ENCODE data around the gene PTGER1.
A peak's percentile ranks its signal among the peaks of the same experiment; 100 is the strongest.

PTGER1 gene

GRCh38 chr19:14497228-14497921, 22.2 kb upstream of the PTGER1 start:
- no peak for DNase-seq

DNA sequence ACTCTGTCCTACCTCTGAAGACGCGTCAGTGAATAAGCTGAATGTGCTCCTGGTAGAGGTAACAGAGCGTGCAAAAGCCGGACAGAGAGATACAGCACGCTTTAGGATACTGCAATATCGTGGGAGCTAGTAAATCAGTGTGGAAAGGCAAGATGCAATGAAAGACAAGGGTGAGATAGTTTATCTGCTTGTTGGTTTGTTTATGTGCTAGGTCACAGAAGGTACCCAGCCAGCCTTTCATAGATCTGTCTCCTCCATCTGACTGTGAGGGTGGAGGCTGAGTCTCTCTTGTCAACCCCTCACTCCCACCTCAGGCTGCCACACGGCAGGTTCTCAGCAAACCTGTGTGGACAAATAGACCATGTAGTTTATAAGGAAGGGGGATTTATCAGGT, 21.7 kb upstream of the PTGER1 start:
- DNase-seq, result no peak

DNA sequence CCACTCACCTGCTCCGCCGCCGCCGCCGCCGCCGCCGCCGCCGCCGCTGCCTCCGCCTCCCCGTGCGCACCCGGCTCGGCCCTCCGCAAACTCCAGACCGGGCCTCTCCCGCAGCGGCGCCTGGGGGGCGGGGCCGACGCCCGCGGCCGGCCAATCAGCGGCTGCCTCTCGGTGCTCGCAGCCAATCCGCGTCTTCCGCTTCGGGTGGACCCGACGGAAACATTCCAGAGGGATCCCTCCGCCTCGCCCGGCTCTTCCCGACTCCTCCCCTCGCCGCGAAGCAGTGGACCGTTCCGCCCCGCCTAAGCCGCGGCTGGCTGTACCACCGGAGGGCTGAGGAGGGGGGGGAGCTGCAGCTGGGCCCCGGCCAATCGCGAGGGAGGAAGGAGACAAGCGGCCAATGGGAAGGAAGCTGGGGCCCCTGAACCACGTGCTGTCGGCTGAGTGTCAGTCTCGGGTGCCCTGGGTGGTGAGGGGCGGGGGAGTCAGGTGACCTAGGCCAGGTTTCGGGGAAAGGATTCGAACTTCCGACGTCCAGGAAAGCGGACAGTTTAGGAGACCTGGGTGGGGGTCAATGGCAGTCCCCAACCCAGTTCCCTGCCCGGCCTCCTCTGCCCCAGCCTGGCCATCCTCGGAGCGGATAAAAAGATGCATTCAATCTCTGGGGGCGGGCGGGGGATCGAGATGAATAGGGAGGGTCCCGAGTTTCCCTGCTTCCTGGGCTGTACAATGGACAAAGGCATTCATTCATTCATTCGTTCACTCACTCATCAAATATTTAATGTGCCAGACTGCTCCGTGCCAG, 21.1 kb upstream of the PTGER1 start, which contains the start of gene GIPC1:
Gene GIPC1 (minus strand): TSS at position 99 of the 805 bp plus-strand sequence. CDS start 13,151 bp downstream, outside the sequence.
- peak; percentile 80 to 86 for DNase-seq

GRCh38 chr19:14495672-14496028, 20.5 kb upstream of the PTGER1 start:
- no peak for DNase-seq

GRCh38 chr19:14494910-14495671, 19.9 kb upstream of the PTGER1 start:
- no peak for DNase-seq

DNA sequence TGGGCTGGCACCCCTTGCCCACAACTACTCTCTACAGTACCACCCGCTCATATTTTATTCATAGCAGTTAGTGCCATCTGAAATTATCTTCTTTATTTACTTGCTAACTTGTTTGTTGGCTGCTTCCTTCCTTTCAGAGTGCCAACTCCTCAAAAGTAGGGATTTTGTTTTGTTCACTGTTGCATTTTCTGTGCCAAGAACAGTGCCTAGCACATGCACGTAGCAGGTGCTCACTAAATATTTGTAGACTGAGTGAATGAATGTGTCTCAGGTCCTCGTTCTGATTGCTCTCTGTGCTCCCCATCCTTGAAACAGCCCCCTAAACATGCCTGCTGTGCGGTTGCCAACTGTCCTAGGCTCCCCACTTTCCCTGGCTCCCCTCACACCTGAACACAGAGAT, 19.3 kb upstream of the PTGER1 start:
- DNase-seq, result no peak

DNA sequence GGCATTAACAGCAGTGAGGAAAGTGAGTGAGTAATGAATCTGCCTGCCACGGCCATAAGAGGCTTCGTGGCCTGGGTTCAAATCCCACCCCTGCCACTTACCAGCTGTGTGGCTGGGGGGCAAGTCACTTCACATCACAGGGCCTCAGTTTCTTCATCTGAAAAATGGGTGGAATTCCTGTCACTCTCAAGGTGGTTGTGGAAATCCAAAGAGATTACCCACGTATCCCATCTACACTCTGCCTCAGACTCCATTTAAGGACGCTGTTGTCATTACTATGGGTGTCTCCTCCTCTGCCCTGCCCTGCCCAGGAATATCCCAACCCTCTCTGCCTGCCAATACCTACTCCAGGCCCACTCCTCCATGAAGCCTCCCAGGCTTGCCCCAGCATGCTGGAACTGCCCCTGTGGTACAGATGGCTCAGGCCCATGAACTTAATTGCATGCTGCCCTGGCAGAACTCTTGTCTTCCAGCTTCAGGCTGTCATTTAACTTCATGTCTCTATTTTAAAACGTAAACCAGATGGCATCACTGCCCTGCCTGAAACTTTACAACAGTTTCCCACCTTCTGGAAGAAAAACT, 17.7 kb upstream of the PTGER1 start:
- no peak for DNase-seq

- DNase-seq, result no peak
These were observed 12.4 kb upstream of the PTGER1 start for GRCh38 chr19:14487370-14488125.

DNA sequence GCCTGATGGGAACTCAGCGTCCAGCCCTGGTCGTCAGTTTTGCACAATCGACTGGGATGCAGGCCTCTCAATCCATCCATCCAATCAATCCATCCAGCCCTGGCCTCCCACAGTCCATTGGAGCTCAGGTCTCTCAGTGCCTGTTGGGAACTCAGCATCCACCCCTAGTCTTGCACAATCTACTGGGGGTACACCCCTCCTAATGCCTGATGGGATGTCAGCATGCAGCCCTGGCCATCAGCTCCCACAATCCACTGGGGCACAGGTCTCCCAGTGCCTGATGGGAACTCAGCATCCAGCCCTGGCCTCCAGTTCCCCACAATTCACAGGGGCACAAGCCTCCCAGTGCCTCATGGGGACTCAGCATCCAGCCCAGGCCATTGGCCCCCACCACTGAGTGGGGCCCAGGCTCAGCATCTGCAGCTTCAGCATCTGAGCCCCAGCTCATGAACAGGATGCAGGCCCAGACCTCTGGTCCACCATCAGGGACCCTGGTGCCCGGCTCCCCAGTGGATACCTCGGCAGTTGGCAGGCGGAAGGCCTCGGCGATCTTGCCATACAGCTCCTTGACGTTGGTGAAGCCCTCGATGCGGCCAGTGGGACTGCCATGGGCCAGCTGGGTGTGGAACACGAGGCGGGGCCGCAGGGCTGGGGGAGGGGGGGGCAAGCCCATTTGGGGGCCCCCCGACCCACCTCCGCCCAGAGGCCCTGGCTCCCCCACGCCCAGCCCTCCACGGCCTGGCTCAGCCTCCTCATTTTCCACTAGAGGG, 7.2 kb upstream of the PTGER1 start:
- no peak for DNase-seq

GRCh38 chr19:14480700-14481079, 5.5 kb upstream of the PTGER1 start:
- DNase-seq, result no peak

DNA sequence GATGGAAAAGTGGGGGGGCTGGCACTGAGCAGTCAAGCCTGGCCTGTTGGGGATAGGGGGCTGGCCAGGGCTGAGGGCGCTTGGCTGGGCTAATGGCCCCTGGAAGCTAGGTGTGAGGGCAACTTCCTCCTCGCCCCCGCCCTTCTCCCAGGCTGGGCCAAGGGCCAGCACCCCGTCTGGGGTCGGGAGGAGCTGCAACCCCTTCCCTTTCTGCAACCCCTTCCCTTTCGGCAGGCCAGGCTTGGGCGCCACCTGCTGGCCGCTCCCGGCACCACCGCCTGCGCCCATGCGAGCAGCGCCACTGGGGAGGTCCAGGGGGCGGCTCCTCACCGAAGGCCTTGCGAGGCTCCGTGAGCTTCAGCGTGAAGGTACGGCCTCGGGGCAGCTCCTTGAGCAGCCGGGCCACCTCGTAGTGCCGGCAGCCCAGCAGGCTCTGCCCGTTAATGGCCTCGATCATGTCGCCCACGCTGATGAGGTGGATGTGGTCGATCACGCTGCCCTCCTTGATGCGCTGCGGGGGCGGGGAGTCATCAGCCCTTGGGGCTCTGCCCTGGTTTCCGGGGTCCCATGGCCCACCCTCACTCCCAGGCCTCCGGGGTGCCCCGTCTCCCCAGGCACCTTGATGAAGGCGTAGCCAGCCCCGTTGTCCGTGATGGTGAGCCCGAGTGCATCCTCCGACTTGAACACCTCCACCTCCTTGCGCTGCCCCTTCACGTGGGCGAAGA, 5.0 kb upstream of the PTGER1 start:
- peak; percentile 60 to 71 for DNase-seq

DNA sequence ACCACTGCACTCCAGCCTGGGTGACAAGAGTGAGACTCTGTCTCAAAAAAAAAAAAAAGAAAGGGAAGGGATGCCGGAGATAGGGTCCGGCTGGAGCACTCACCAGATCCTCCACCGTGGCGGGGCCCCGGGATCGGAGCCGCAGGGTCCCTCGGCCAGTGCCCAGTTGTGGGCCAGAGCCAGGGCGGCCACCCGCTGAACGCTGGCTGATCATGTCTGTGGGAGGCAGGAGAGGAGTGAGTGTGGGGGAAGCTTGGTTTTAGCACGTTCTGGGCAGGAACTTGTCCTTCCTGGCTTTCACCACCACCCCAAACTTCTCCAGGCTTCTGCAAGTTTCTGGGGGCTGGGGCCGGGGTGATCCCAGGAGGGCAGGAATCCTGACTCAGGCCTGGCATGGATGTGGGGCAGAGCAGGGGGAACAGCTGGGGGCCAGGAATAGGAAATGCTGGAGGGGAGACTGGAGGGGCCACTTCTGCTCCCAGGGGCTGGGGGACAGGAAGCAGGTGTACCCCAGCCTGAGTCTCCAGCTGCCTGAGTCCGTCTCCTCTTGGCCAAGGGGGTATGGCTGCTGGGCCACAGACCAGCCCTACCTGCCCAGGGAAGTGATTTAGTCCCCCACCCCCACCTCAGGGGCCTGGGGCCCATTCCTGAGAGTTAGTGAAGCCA, 4.3 kb upstream of the PTGER1 start:
- no peak for DNase-seq

DNA sequence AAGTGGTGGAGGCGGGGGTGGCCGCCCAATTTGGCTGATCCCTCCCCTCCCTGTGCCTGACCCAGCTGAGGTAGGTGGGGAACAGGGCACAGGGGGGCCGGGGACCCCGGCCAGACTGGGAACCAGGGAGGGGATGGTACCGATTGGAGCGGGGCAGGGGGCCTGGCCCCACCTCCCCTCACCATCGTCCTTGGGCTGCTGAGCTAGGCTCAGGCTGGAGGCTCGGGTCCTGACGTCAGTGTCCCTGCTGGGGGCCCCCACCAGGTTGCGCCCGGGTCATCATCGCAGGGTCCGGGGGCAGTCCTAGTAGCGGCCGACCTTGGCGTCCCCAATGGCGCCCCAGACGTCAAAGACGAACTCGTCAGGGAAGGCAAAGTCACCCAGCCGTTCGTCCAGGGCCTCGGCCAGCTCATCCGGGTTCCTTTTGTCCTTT, 3.0 kb upstream of the PTGER1 start:
- DNase-seq, result no peak

DNA sequence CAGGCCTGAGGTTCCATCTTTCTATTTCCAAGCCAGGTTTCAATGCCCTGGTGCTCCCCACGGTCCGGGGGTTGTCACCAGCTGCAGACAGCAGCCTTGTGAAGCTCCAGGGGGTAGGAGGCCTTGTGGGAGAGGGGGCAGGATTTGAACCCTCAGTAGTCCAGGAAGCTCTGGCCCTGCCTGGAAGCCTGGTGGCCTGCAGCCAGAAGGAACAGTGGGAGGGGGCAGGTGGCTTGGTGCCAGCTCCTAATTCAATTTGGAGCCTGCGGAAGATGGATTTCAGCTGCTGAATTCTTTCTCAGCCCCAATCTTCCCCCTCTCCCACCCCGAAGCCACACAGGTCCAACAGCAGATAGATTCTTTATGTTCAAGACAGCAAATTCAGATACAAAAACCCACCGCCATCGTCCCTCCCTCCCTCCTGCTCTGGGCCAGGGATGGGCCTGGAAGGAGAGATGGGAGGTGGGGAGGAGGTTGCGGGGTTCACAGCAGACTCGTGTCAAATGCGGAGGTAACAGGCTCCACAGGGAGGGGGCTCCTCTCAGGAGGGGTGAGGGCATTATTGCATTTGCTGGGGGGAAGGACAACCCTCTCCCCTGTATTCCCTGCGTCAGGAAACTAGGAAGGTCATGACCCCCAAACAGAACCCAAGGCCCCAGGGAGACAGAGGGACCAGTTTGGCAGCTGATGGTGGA, 2.4 kb upstream of the PTGER1 start:
- DNase-seq, result no peak

DNA sequence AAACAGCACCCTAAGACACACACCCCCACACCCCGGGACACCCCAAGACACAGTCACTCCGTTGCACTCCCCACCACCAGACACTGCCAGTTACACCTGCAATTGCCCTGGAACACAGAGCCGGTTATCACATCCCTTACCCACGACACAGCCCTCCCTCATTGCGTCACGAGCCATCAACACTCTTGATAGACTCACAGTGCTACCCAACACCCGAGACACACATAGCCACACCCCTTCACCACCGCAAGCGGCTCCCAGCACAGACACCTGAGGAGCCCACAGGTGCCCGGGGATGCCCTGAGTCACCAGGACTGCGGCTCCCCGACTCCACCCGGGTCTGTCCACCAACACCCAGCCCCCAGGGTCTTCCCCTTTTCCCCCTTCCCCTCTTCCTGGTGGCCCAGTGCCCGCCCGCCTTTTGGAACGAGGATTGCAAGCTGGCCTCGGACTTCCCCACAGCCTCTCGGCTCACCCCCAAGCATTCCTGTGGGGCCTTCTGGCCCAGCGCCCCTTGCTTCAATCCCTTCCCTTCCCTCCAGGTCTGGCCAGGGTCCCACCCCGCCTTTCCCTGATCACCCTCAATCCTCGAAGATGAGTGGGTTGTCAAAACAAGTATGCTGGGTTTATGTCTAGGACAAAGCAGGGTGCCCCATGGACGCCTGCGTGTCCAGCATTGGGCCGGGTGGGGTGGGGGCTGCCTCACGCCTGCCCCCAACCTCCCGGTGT, 1.7 kb upstream of the PTGER1 start:
- DNase-seq, result peak; percentile 75 to 78

GRCh38 chr19:14476327-14476672, 1.1 kb upstream of the PTGER1 start:
- no peak for DNase-seq

- DNase-seq, result no peak
These were observed 327 bp downstream of the PTGER1 start for GRCh38 chr19:14474827-14475226.

DNA sequence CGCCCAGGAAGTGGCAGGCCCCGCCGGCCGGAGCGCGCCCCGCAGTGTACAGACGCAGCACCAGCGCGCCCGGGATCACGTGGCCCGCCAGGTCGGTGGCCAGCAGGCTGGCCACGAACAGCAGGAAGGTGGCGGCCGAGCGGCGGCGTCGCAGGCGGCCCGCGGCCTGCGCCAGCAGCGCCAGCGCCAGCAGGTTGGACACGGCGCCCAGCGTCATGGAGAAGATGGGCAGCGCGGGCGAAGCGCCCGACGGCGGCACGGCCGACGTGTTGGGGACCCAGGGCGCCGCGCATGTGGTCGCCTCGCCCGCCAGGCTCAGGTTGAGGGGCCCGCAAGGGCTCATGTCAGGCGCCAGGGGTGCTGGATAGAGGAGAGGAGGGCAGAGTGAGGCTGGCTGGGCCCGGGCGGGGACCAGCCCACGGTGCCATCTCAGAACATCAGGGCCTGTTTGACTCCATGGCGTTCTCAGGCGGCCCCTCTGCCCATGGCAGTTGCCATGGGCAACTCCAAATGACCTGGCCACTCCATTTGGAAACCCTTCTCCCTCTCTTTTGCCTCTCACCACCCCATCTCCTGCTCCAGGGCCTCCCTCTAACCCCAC, 1.1 kb downstream of the PTGER1 start:
- no peak for DNase-seq

Measured in CD4-positive, alpha-beta T cell treated with Interleukin-4 for 1 hour (primary cell).